ENCODE results near the gene USP6. TPM values are rescaled to one million over a fixed set of nuclear protein-coding genes. Genes with fewer than 3 reads are reported as not detected.
"Not testable (repeated sequence)": the region's sequence is repeated elsewhere in the genome, so short reads cannot be mapped to it uniquely, and the experiment has no call there.

USP6 gene
- total RNA-seq, 1 donor from 2014 or later, result 0.20 TPM

GRCh38 chr17:5191541-5192417 lies 75.9 kb downstream of the USP6 start, which contains the start of gene ZNF594:
ZNF594 (minus strand) TSS chr17:5191868; CDS start chr17:5184256, 7,612 bp downstream.
- DNase-seq, result peak; percentile 96

- DNase-seq, result no peak
These were observed 78.5 kb downstream of the USP6 start for GRCh38 chr17:5194346-5194745.

- DNase-seq, result no peak
These were observed 82.6 kb downstream of the USP6 start for GRCh38 chr17:5198472-5198871.

- DNase-seq, result no peak
These were observed 84.5 kb downstream of the USP6 start for GRCh38 chr17:5200360-5200759.

DNA sequence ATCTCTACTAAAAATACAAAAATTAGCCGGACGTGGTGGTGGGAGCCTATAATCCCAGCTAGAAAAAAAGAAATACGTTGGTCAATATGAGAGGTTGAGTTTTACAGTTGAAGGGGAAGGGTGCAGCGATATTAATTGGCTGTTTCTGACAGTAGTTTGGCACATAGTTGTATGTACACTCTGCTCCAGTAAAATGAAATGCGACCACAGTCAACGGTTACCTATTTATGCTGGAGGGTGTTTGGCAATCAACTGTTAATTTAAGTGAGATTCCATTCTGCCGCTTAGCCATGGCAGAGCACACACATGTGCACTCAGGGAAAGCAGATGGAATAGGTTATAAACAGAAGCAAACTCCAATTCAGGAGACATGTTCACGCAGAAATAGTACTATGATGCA lies 85.2 kb downstream of the USP6 start:
- DNase-seq, result no peak

- no peak for DNase-seq
These were observed 87.5 kb downstream of the USP6 start for GRCh38 chr17:5203178-5203907.

GRCh38 chr17:5203908-5204294 lies 88.1 kb downstream of the USP6 start:
- no peak for DNase-seq

DNA sequence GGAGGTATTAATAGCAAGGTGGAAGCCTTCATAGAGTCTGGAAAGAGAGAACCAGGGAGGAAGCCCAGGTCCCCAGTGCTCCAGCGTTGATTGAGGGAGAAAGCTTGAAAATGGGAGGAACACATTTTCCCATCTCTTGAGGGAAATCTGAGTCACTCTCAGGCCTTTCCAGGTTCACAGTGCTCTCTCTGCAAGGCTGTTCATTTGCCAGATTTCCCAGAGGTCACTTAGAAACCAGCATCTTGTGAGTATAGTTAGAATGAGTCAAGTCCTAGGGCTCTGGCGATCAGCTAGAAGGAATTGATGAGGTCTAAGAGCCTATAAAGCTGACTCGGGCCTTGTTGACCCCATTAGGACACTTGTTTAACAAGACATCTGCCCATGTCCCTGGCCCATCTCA lies 93.6 kb downstream of the USP6 start:
- DNase-seq, result no peak

DNA sequence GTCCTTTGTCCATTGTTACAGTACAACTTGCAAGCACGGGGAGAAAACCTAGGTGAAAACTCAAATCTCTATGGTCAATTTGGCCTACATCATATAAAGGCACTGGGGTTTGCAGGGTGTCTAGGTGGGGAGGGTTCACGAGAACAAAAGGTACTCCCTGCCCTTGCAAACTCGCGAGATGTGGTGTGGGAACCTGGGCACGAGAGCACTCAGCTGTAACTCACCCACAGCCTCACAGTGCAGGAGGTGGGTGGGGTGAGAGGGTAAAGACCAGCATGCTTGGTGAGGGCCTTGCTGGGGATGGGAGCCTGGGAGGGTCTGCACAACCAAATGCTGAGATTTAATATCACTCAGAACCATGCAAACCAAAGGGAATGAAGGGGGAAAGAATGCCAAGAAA lies 94.3 kb downstream of the USP6 start:
- no peak for DNase-seq

DNA sequence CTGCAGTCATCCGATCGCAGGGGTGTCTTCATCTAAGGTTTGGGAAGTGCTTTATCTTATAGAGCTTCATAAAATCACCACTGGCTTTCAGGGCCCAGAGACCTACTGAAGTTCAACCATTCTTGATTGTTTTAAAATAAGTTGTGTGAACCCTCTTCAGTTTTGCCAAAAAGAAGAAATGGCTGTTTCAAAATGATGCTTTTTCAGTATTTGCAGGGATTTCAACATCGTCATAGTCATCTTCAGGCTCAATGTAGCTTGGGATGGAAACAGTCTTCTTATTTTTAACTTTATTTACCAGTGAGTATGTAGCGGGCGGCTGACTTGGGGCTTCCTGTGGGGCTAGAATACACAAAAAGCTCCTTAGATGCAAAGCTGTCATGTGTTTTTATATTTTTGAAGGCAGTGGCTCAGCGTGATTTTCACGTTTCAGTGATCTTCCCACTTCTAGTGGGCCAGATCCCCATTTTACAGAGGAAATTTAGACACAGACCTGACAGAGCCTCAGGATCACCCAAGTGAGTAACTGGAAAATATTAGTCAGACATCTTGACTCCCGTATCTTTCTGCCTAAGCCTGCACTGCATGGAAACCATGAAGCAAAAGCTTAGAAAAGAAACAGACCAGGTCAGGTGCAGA lies 94.9 kb downstream of the USP6 start:
- no peak for DNase-seq

DNA sequence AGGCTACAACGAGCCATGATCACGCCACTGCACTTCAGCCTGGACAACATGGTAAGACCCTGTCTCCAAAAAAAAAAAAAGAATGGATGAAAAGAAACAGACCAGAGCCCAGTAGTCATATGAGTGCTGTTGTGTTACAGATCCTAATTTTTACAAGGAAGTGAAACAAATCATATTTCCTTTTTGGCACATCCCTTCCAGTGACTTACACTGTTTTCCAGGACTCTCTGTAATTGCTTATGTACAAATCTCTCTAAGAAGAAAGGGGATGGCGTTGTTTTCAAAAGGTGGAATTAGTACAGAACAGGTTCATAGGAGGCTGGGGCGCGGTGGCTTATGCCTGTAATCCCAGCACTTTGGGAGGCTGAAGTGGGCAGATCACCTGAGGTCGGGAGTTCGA lies 95.6 kb downstream of the USP6 start:
- DNase-seq, result no peak

- DNase-seq, result not testable (repeated sequence)
These were observed 101.7 kb downstream of the USP6 start for GRCh38 chr17:5217562-5217961.

DNA sequence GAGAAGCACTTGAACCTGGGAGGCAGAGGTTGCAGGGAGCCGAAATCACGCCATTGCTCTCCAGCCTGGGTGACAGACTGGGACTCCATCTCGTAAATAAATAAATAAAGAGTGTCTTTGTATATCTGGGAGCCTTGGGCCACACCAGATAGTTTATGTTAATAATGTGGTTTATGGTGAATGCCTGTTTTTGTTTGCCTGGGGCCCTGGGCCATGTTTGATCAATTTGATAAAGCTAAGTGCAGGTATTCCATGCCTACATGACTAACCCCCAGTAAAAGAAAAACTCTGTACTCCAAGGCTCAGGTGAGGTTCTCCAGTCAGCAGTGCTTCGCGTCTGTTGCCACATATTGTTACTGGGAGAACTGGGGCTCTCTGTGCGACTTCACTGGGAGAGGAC lies 103.7 kb downstream of the USP6 start:
- DNase-seq, result no peak

- DNase-seq, result no peak
These were observed 104.2 kb downstream of the USP6 start for GRCh38 chr17:5220074-5220473.

GRCh38 chr17:5221912-5222311 lies 106.1 kb downstream of the USP6 start:
- DNase-seq, result not testable (repeated sequence)

Small RNA genes within 50 kb of the gene (small RNA-seq; reads per million reads assigned to genes)
- gene AC012146.4 (ENCODE audit: low replicate concordance), result not detected

Other genes with a start within 250 kb of the USP6 start
- gene C17orf107, start 216.5 kb upstream of the USP6 start, total RNA-seq, result 6.0 TPM
- gene CHRNE, start 212.9 kb upstream of the USP6 start, total RNA-seq, result 0.69 TPM
- gene GP1BA, start 183.8 kb upstream of the USP6 start, total RNA-seq, result 0.10 TPM
- gene SLC25A11, start 176.0 kb upstream of the USP6 start, total RNA-seq, result 34.2 TPM
- 20.6 TPM for gene RNF167, start 175.8 kb upstream of the USP6 start, total RNA-seq
- 160 TPM for gene PFN1, start 167.5 kb upstream of the USP6 start, total RNA-seq
- gene ENO3, start 164.9 kb upstream of the USP6 start, total RNA-seq, result 378 TPM
- gene SPAG7, start 148.2 kb upstream of the USP6 start, total RNA-seq, result 40.7 TPM
- gene CAMTA2, start 128.4 kb upstream of the USP6 start, total RNA-seq, result 17.8 TPM
- gene INCA1, start 118.5 kb upstream of the USP6 start, total RNA-seq, result 0.20 TPM
- gene KIF1C, start 118.1 kb upstream of the USP6 start, total RNA-seq, result 29.1 TPM
- 0.59 TPM for gene SLC52A1, start 80.6 kb upstream of the USP6 start, total RNA-seq
- gene ZFP3, start 37.6 kb upstream of the USP6 start, total RNA-seq, result 3.1 TPM
- gene ZNF232, start 4.2 kb upstream of the USP6 start, total RNA-seq, result 7.3 TPM
- 10.2 TPM for gene ZNF594, start 75.8 kb downstream of the USP6 start, total RNA-seq
- 0.99 TPM for gene SCIMP, start 118.8 kb downstream of the USP6 start, total RNA-seq
- gene RABEP1, start 166.3 kb downstream of the USP6 start, total RNA-seq, result 29.5 TPM